HepG2 (cell line): Measurements from ENCODE around the gene BTRC. TPM values are rescaled to one million over a fixed set of nuclear protein-coding genes. Genes with fewer than 3 reads are reported as not detected.

ENCODE experiments used
- EP300 ChIP-seq, 3 experiments: sonication (generic) in 1 of 3; formaldehyde crosslinking in 1 of 3; IDR thresholded peaks; 2 replicates each; pipeline versions ENCODE4 v1.5.1 to v1.6.1; 2011 to 2020; ENCODE audit warnings: low read depth in 2 of 3, low read length in 2 of 3, borderline replicate concordance in 1 of 3, improper control_type of control experiment in 1 of 3, mild to moderate bottlenecking in 1 of 3, missing genetic modification reagents in 1 of 3, moderate library complexity in 1 of 3
- GABPA ChIP-seq, 2 experiments: IDR thresholded peaks; 2 replicates each; pipeline ENCODE4 v1.6.1; 2011 to 2016; ENCODE audit warnings: low read depth in 2 of 2, low read length in 1 of 2, missing biosample characterization in 1 of 2, missing genetic modification characterization in 1 of 2
- HMG20B ChIP-seq: conservative IDR thresholded peaks from 2 replicates; pipeline ENCODE4 v1.6.1; 2016; ENCODE audit warnings: missing genetic modification reagents, missing compliant biosample characterization
- MYPOP ChIP-seq: sonication (generic); formaldehyde crosslinking; IDR thresholded peaks from 2 replicates; pipeline ENCODE4 v1.8.1; 2023; ENCODE audit warnings: mild to moderate bottlenecking, moderate library complexity, missing genetic modification reagents
- PITX1 ChIP-seq: sonication (generic); formaldehyde crosslinking; IDR thresholded peaks from 2 replicates; pipeline ENCODE4 v1.5.1; 2020; ENCODE audit warnings: mild to moderate bottlenecking, missing genetic modification reagents
- RELA ChIP-seq: sonication (generic); formaldehyde crosslinking; IDR thresholded peaks from 2 replicates; pipeline ENCODE4 v1.4.0; 2020; ENCODE audit warnings: missing genetic modification reagents
- SNAPC4 ChIP-seq: sonication (generic); formaldehyde crosslinking; IDR thresholded peaks from 2 replicates; pipeline ENCODE4 v1.4.0; 2020; ENCODE audit warnings: mild to moderate bottlenecking, missing genetic modification reagents
- SUZ12 ChIP-seq: fragments of 150-350 bp; IDR thresholded peaks from 2 replicates; pipeline ENCODE4 v1.6.1; 2014; ENCODE audit warnings: low read depth, low read length
- YY1 ChIP-seq: IDR thresholded peaks from 2 replicates; pipeline ENCODE4 v1.6.1; 2011; ENCODE audit warnings: low read length, low read depth, moderate library complexity, mild to moderate bottlenecking; ENCODE audit not compliant: insufficient read depth, insufficient replicate concordance
- ZBTB3 ChIP-seq: sonication (generic); formaldehyde crosslinking; IDR thresholded peaks from 2 replicates; pipeline ENCODE4 v1.4.0; 2020; ENCODE audit warnings: low read depth, mild to moderate bottlenecking, moderate library complexity, missing genetic modification reagents, borderline replicate concordance
- ZBTB44 ChIP-seq: sonication (generic); formaldehyde crosslinking; IDR thresholded peaks from 2 replicates; pipeline ENCODE4 v1.4.0; 2020; ENCODE audit warnings: missing genetic modification reagents
- ZNF605 ChIP-seq: sonication (generic); formaldehyde crosslinking; IDR thresholded peaks from 2 replicates; pipeline ENCODE4 v1.8.0; 2022; ENCODE audit warnings: mild to moderate bottlenecking, missing genetic modification reagents
- ZNF703 ChIP-seq: sonication (generic); formaldehyde crosslinking; IDR thresholded peaks from 2 replicates; pipeline ENCODE4 v1.5.1; 2020; ENCODE audit warnings: missing genetic modification reagents, mild to moderate bottlenecking, moderate library complexity, borderline replicate concordance
- ZNF883 ChIP-seq: sonication (generic); formaldehyde crosslinking; IDR thresholded peaks from 2 replicates; pipeline ENCODE4 v1.5.1; 2020; ENCODE audit warnings: mild to moderate bottlenecking, missing genetic modification reagents; ENCODE audit errors: not compliant biosample characterization
- ZSCAN29 ChIP-seq: sonication (generic); formaldehyde crosslinking; conservative IDR thresholded peaks from 2 replicates; pipeline ENCODE4 v1.4.0; 2020; ENCODE audit warnings: mild to moderate bottlenecking, missing genetic modification reagents
- polyA plus RNA-seq, 8 experiments: library from polyadenylated mRNA; depleted of rRNA in 3 of 8; stranded (reverse) in 7 of 8; unstranded in 1 of 8; fragments of >200 nt; fragmentation: Illumina TruSeq in 4 of 8; extraction: Trizol in 4 of 8; gene quantifications; 2 replicates each; pipeline versions ENCODE4 v1.2.1 to v1.2.3, GENCODE V29; 2011 to 2016; ENCODE audit warnings: low read depth in 4 of 8, missing spikeins in 1 of 8, mixed read lengths in 1 of 8; ENCODE audit not compliant: insufficient read depth in 1 of 8
- total RNA-seq, 5 experiments: library from RNA; depleted of rRNA; stranded (reverse); fragments of >200 nt; fragmentation: Illumina TruSeq; extraction: Trizol; gene quantifications; 2 replicates each; pipeline ENCODE4 v1.2.3, GENCODE V29; 2016; ENCODE audit warnings: low read depth in 1 of 5
- TF ChIP-seq, protein P1 (sequence below): sonication (generic); formaldehyde crosslinking; IDR thresholded peaks from 2 replicates; pipeline ENCODE4 v1.4.0; 2020; ENCODE audit warnings: mild to moderate bottlenecking, low read depth, missing genetic modification reagents
- TF ChIP-seq, protein P2 (sequence below): sonication (generic); formaldehyde crosslinking; conservative IDR thresholded peaks from 2 replicates; pipeline ENCODE4 v1.8.0; 2022; ENCODE audit warnings: missing genetic modification reagents

Gene BTRC
- total and polyA plus RNA-seq, 2 of the 13 experiments (the other 11 are each of a cell fraction or from before 2014, with no cell fraction given), result 12.0 to 14.4 TPM

GRCh38 chr10:101354328-101355071 is 535 bp downstream of the BTRC start (continued):
- no peak for TF ChIP-seq ZBTB44 (CRISPR knock-in tag)
- no peak for TF ChIP-seq ZBTB3
- TF ChIP-seq ZNF703, result 0 out of 2 replicates have a peak, but pooled peaks have one; percentile 23
- peak; percentile 66 for TF ChIP-seq YY1
- 0 out of 2 replicates have a peak, but pooled peaks have one; percentile 50 for TF ChIP-seq MYPOP (CRISPR knock-in tag)
- TF ChIP-seq EP300 (IDR thresholded peaks at IDR 0.05; ENCODE audit: low read depth in 2 of 2, low read length in 2 of 2), result no peak
- TF ChIP-seq EP300 (CRISPR knock-in tag; IDR thresholded peaks at IDR 0.05; ENCODE audit: borderline replicate concordance), result no peak
- peak; percentile 6; the same call in 1 of the 2 replicates for TF ChIP-seq ZNF605 (CRISPR knock-in tag)
- TF ChIP-seq RELA (CRISPR knock-in tag), result no peak
- TF ChIP-seq ZSCAN29, result no peak
- TF ChIP-seq, protein P1, sequence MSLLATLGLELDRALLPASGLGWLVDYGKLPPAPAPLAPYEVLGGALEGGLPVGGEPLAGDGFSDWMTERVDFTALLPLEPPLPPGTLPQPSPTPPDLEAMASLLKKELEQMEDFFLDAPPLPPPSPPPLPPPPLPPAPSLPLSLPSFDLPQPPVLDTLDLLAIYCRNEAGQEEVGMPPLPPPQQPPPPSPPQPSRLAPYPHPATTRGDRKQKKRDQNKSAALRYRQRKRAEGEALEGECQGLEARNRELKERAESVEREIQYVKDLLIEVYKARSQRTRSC (CRISPR knock-in tag), result no peak
- TF ChIP-seq, protein P2, sequence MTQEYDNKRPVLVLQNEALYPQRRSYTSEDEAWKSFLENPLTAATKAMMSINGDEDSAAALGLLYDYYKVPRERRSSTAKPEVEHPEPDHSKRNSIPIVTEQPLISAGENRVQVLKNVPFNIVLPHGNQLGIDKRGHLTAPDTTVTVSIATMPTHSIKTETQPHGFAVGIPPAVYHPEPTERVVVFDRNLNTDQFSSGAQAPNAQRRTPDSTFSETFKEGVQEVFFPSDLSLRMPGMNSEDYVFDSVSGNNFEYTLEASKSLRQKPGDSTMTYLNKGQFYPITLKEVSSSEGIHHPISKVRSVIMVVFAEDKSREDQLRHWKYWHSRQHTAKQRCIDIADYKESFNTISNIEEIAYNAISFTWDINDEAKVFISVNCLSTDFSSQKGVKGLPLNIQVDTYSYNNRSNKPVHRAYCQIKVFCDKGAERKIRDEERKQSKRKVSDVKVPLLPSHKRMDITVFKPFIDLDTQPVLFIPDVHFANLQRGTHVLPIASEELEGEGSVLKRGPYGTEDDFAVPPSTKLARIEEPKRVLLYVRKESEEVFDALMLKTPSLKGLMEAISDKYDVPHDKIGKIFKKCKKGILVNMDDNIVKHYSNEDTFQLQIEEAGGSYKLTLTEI (CRISPR knock-in tag), result no peak
- no peak for TF ChIP-seq PITX1 (CRISPR knock-in tag)
- TF ChIP-seq SUZ12, result no peak
- no peak for TF ChIP-seq HMG20B (CRISPR knock-in tag)
- TF ChIP-seq GABPA (IDR thresholded peaks at IDR 0.05; ENCODE audit: low read depth, low read length), result no peak
- no peak for TF ChIP-seq GABPA (CRISPR knock-in tag; IDR thresholded peaks at IDR 0.05; ENCODE audit: low read depth)
- TF ChIP-seq ZNF883 (CRISPR knock-in tag), result no peak
- TF ChIP-seq SNAPC4, result no peak
